Measurements from ENCODE around the gene CCR2.

The CCR2 gene

GRCh38 chr3:46358466-46358865 lies 4.6 kb downstream of the CCR2 start:
- no peak for DNase-seq
- no peak overlapping the region for H3K4me3 ChIP-seq (ENCODE audit: insufficient read depth in 1 of 2, low read depth in 1 of 2, low read length in 2 of 2)
- no peak overlapping the region for H3K4ac ChIP-seq (ENCODE audit: low read depth in 1 of 2, low read length in 2 of 2)
- no peaks in the 10 kb centered on the region for H3K36me3 ChIP-seq (ENCODE audit: control insufficient read depth in 1 of 2, insufficient read depth in 2 of 2, low read depth in 1 of 2, low read length in 2 of 2)
- WGBS = 83% methylated on average over 4 of the region's 6 CpGs
- H4K8ac ChIP-seq (ENCODE audit: low read length) = no peak overlapping the region
- H2BK12ac ChIP-seq (ENCODE audit: low read length in 2 of 2) = no peak overlapping the region
- H3K79me1 ChIP-seq (replicated peaks; ENCODE audit: low read length, poor library complexity, severe bottlenecking) = no peaks in the 10 kb centered on the region
- no peak overlapping the region for H2BK15ac ChIP-seq (ENCODE audit: low read depth, poor library complexity, severe bottlenecking)
- no peak overlapping the region for H2BK120ac ChIP-seq (ENCODE audit: low read depth, low read length)
- no peak overlapping the region for H3K23ac ChIP-seq (ENCODE audit: low read length in 2 of 2)
- no peak overlapping the region for H3K14ac ChIP-seq (ENCODE audit: low read length in 2 of 2)
- H3K9me3 ChIP-seq (ENCODE audit: control insufficient read depth, low read length) = no peaks in the 10 kb centered on the region
- no peaks in the 10 kb centered on the region for H3K4me1 ChIP-seq (ENCODE audit: control insufficient read depth, insufficient read depth, low read depth, low read length)
- no peak overlapping the region for H3K4me2 ChIP-seq (ENCODE audit: low read length, poor library complexity, severe bottlenecking)
- peaks cover 46 to 52% of the 10 kb centered on the region in 2 experiments for H3K27me3 ChIP-seq (ENCODE audit: control insufficient read depth in 1 of 2, insufficient read depth in 1 of 2, low read length in 2 of 2)
- H2AFZ ChIP-seq (ENCODE audit: low read depth, low read length) = no peak overlapping the region
- no peak overlapping the region for H3K18ac ChIP-seq (ENCODE audit: low read depth in 1 of 2, low read length in 2 of 2)
- H3K9ac ChIP-seq (ENCODE audit: low read length) = no peak overlapping the region
- H4K91ac ChIP-seq (ENCODE audit: low read length) = no peak overlapping the region
- no peak overlapping the region for H2BK5ac ChIP-seq (ENCODE audit: low read depth, low read length, poor library complexity, severe bottlenecking)
- H2AK5ac ChIP-seq (ENCODE audit: low read length, severe bottlenecking) = no peak overlapping the region
- no peak overlapping the region for H3K27ac ChIP-seq (ENCODE audit: low read length, poor library complexity, severe bottlenecking)

GRCh38 chr3:46359733-46360493 lies 6.0 kb downstream of the CCR2 start:
- no peaks in the 10 kb centered on the region for H3K4me1 ChIP-seq (ENCODE audit: control insufficient read depth, insufficient read depth, low read depth, low read length)
- DNase-seq = no peak
- H3K27me3 ChIP-seq (ENCODE audit: control insufficient read depth in 1 of 2, insufficient read depth in 1 of 2, low read length in 2 of 2) = peaks cover 37 to 41% of the 10 kb centered on the region in 2 experiments
- no peak overlapping the region for H2BK12ac ChIP-seq (ENCODE audit: low read length in 2 of 2)
- no peak overlapping the region for H3K27ac ChIP-seq (ENCODE audit: low read length, poor library complexity, severe bottlenecking)
- peak overlapping the region in 1 of 2 experiments; percentile 43 for H3K4me3 ChIP-seq (ENCODE audit: insufficient read depth in 1 of 2, low read depth in 1 of 2, low read length in 2 of 2)
- no peaks in the 10 kb centered on the region for H3K36me3 ChIP-seq (ENCODE audit: control insufficient read depth in 1 of 2, insufficient read depth in 2 of 2, low read depth in 1 of 2, low read length in 2 of 2)
- no peak overlapping the region for H3K14ac ChIP-seq (ENCODE audit: low read length in 2 of 2)
- H3K18ac ChIP-seq (ENCODE audit: low read depth in 1 of 2, low read length in 2 of 2) = no peak overlapping the region
- no peak overlapping the region for H4K8ac ChIP-seq (ENCODE audit: low read length)
- no peaks in the 10 kb centered on the region for H3K79me1 ChIP-seq (replicated peaks; ENCODE audit: low read length, poor library complexity, severe bottlenecking)
- H3K4me2 ChIP-seq (ENCODE audit: low read length, poor library complexity, severe bottlenecking) = no peak overlapping the region
- H2BK120ac ChIP-seq (ENCODE audit: low read depth, low read length) = no peak overlapping the region
- H3K23ac ChIP-seq (ENCODE audit: low read length in 2 of 2) = no peak overlapping the region
- no peak overlapping the region for H2BK15ac ChIP-seq (ENCODE audit: low read depth, poor library complexity, severe bottlenecking)
- peak overlapping the region; percentile 18 for H3K9ac ChIP-seq (ENCODE audit: low read length)
- no peak overlapping the region for H4K91ac ChIP-seq (ENCODE audit: low read length)
- H2AK5ac ChIP-seq (ENCODE audit: low read length, severe bottlenecking) = no peak overlapping the region
- H2BK5ac ChIP-seq (ENCODE audit: low read depth, low read length, poor library complexity, severe bottlenecking) = no peak overlapping the region
- no peaks in the 10 kb centered on the region for H3K9me3 ChIP-seq (ENCODE audit: control insufficient read depth, low read length)
- WGBS = 83% methylated on average over 10 of the region's 11 CpGs
- H3K4ac ChIP-seq (ENCODE audit: low read depth in 1 of 2, low read length in 2 of 2) = no peak overlapping the region
- H2AFZ ChIP-seq (ENCODE audit: low read depth, low read length) = no peak overlapping the region

GRCh38 chr3:46360907-46361306 lies 7.0 kb downstream of the CCR2 start:
- no peak overlapping the region for H4K91ac ChIP-seq (ENCODE audit: low read length)
- no peak overlapping the region for H3K4ac ChIP-seq (ENCODE audit: low read depth in 1 of 2, low read length in 2 of 2)
- DNase-seq = no peak
- H2AFZ ChIP-seq (ENCODE audit: low read depth, low read length) = no peak overlapping the region
- no peak overlapping the region for H3K18ac ChIP-seq (ENCODE audit: low read depth in 1 of 2, low read length in 2 of 2)
- no peak overlapping the region for H3K4me3 ChIP-seq (ENCODE audit: insufficient read depth in 1 of 2, low read depth in 1 of 2, low read length in 2 of 2)
- no peak overlapping the region for H3K23ac ChIP-seq (ENCODE audit: low read length in 2 of 2)
- H3K9me3 ChIP-seq (ENCODE audit: control insufficient read depth, low read length) = no peaks in the 10 kb centered on the region
- H3K4me2 ChIP-seq (ENCODE audit: low read length, poor library complexity, severe bottlenecking) = no peak overlapping the region
- no peaks in the 10 kb centered on the region for H3K36me3 ChIP-seq (ENCODE audit: control insufficient read depth in 1 of 2, insufficient read depth in 2 of 2, low read depth in 1 of 2, low read length in 2 of 2)
- peaks cover 27 to 35% of the 10 kb centered on the region in 2 experiments for H3K27me3 ChIP-seq (ENCODE audit: control insufficient read depth in 1 of 2, insufficient read depth in 1 of 2, low read length in 2 of 2)
- no peak overlapping the region for H3K27ac ChIP-seq (ENCODE audit: low read length, poor library complexity, severe bottlenecking)
- H2BK120ac ChIP-seq (ENCODE audit: low read depth, low read length) = no peak overlapping the region
- H3K4me1 ChIP-seq (ENCODE audit: control insufficient read depth, insufficient read depth, low read depth, low read length) = no peaks in the 10 kb centered on the region
- no peak overlapping the region for H2BK5ac ChIP-seq (ENCODE audit: low read depth, low read length, poor library complexity, severe bottlenecking)
- no peaks in the 10 kb centered on the region for H3K79me1 ChIP-seq (replicated peaks; ENCODE audit: low read length, poor library complexity, severe bottlenecking)
- no peak overlapping the region for H3K14ac ChIP-seq (ENCODE audit: low read length in 2 of 2)
- WGBS = 73% methylated on average over 6 of the region's 6 CpGs
- no peak overlapping the region for H3K9ac ChIP-seq (ENCODE audit: low read length)
- no peak overlapping the region for H2BK12ac ChIP-seq (ENCODE audit: low read length in 2 of 2)
- no peak overlapping the region for H2BK15ac ChIP-seq (ENCODE audit: low read depth, poor library complexity, severe bottlenecking)
- no peak overlapping the region for H2AK5ac ChIP-seq (ENCODE audit: low read length, severe bottlenecking)
- no peak overlapping the region for H4K8ac ChIP-seq (ENCODE audit: low read length)

- 78% methylated on average over 7 of the region's 8 CpGs for WGBS
- H3K4me2 ChIP-seq (ENCODE audit: low read length, poor library complexity, severe bottlenecking) = no peak overlapping the region
- H3K36me3 ChIP-seq (ENCODE audit: control insufficient read depth in 1 of 2, insufficient read depth in 2 of 2, low read depth in 1 of 2, low read length in 2 of 2) = no peaks in the 10 kb centered on the region
- H2BK12ac ChIP-seq (ENCODE audit: low read length in 2 of 2) = no peak overlapping the region
- no peak overlapping the region for H3K9ac ChIP-seq (ENCODE audit: low read length)
- H3K4me1 ChIP-seq (ENCODE audit: control insufficient read depth, insufficient read depth, low read depth, low read length) = no peaks in the 10 kb centered on the region
- H3K9me3 ChIP-seq (ENCODE audit: control insufficient read depth, low read length) = no peaks in the 10 kb centered on the region
- H2BK120ac ChIP-seq (ENCODE audit: low read depth, low read length) = no peak overlapping the region
- no peaks in the 10 kb centered on the region for H3K79me1 ChIP-seq (replicated peaks; ENCODE audit: low read length, poor library complexity, severe bottlenecking)
- no peak overlapping the region for H2AFZ ChIP-seq (ENCODE audit: low read depth, low read length)
- H3K23ac ChIP-seq (ENCODE audit: low read length in 2 of 2) = no peak overlapping the region
- no peak overlapping the region for H2BK5ac ChIP-seq (ENCODE audit: low read depth, low read length, poor library complexity, severe bottlenecking)
- no peak overlapping the region for H4K8ac ChIP-seq (ENCODE audit: low read length)
- no peak overlapping the region for H3K18ac ChIP-seq (ENCODE audit: low read depth in 1 of 2, low read length in 2 of 2)
- H2BK15ac ChIP-seq (ENCODE audit: low read depth, poor library complexity, severe bottlenecking) = no peak overlapping the region
- no peak overlapping the region for H3K27ac ChIP-seq (ENCODE audit: low read length, poor library complexity, severe bottlenecking)
- peaks cover 27 to 29% of the 10 kb centered on the region in 2 experiments for H3K27me3 ChIP-seq (ENCODE audit: control insufficient read depth in 1 of 2, insufficient read depth in 1 of 2, low read length in 2 of 2)
- no peak overlapping the region for H4K91ac ChIP-seq (ENCODE audit: low read length)
- no peak overlapping the region for H2AK5ac ChIP-seq (ENCODE audit: low read length, severe bottlenecking)
- H3K4me3 ChIP-seq (ENCODE audit: insufficient read depth in 1 of 2, low read depth in 1 of 2, low read length in 2 of 2) = no peak overlapping the region
- peak; percentile 49 for DNase-seq
- no peak overlapping the region for H3K14ac ChIP-seq (ENCODE audit: low read length in 2 of 2)
- no peak overlapping the region for H3K4ac ChIP-seq (ENCODE audit: low read depth in 1 of 2, low read length in 2 of 2)
Measured at GRCh38 chr3:46361408-46362283, 7.7 kb downstream of the CCR2 start.
